Heart right ventricle (tissue), 16 donors: ENCODE data around the gene MYLK. TPM values are rescaled to one million over a fixed set of nuclear protein-coding genes. Genes with fewer than 3 reads are reported as not detected.

ENCODE experiments used
- ATAC-seq, 8 donors: fragments of 200-7000 bp; cut with Tn5 transposase; one replicate each; pipeline ENCODE4 v1.9.1; 2020; ENCODE audit warnings: mild to moderate bottlenecking in 8 of 8, moderate library complexity in 8 of 8, moderate number of reproducible peaks in 1 of 8
- DNase-seq, 2 donors: peaks; one replicate each; pipeline ENCODE4 v3.0.0-alpha.2; 2020
- H3K27ac ChIP-seq, 10 donors: fragments of 200-600 bp; sonication (generic) in 2 of 10; one replicate each; pipeline versions ENCODE4 v1.5.0 to v1.8.0; 2020 to 2022; ENCODE audit warnings: mild to moderate bottlenecking in 3 of 10
- H3K27me3 ChIP-seq, 7 donors: fragments of 200-600 bp; one replicate each; pipeline ENCODE4 v1.8.0; 2021 to 2022; ENCODE audit warnings: mild to moderate bottlenecking in 2 of 7
- H3K36me3 ChIP-seq, 9 donors: fragments of 200-600 bp; sonication (generic) in 1 of 9; one replicate each; pipeline versions ENCODE4 v1.5.0 to v1.8.0; 2020 to 2022; ENCODE audit warnings: mild to moderate bottlenecking in 2 of 9
- H3K4me1 ChIP-seq, 9 donors: fragments of 200-600 bp; sonication (generic) in 1 of 9; one replicate each; pipeline versions ENCODE4 v1.5.0 to v1.8.0; 2020 to 2022; ENCODE audit warnings: mild to moderate bottlenecking in 4 of 9
- H3K4me3 ChIP-seq, 10 donors: fragments of 200-600 bp; sonication (generic) in 2 of 10; one replicate each; pipeline versions ENCODE4 v1.5.0 to v1.8.0; 2020 to 2022; ENCODE audit warnings: mild to moderate bottlenecking in 7 of 10, moderate library complexity in 2 of 10
- H3K9me3 ChIP-seq, 11 donors: fragments of 200-600 bp in 10 of 11; sonication (generic) in 2 of 11; one replicate each; pipeline versions ENCODE4 v1.5.0 to v1.8.0; 2013 to 2022; ENCODE audit warnings: mild to moderate bottlenecking in 2 of 11, control low read depth in 1 of 11, moderate library complexity in 1 of 11
- WGBS, 2 donors: extraction: QIAGEN DNeasy Blood & Tissue Kit; methylation state at CpG; one replicate each; pipeline ENCODE4 v1.1.7; 2013; ENCODE audit warnings: inconsistent platforms in 1 of 2; 5-methylcytosine and 5-hydroxymethylcytosine counted together
- intact Hi-C, 10 donors: fragments of 100-400 bp; cut with DNase I; formaldehyde crosslinking; loops; one replicate each; pipeline versions ENCODE4 v1.11.1 to v1.14.2; 2022
- polyA plus RNA-seq, 2 donors: library from polyadenylated mRNA; stranded (reverse); fragments of 200-250 nt; gene quantifications; one replicate each; pipeline ENCODE4 v1.2.3, GENCODE V29; 2013
- total RNA-seq, 10 donors: library from RNA; stranded (reverse); fragmentation: NEBNext Ultra II Directional in 3 of 10; extraction: Animal tissue kit (Norgen Biotek cat#: 25700) in 3 of 10; gene quantifications; one replicate each; pipeline versions ENCODE4 v1.2.1 to v1.2.4, GENCODE V29; 2021 to 2023
- TF ChIP-seq, protein P1 (sequence below), 9 donors: fragments of 200-600 bp; sonication (generic) in 2 of 9; IDR thresholded peaks; one replicate each; pipeline versions ENCODE4 v1.5.0 to v1.8.0; 2021 to 2022; ENCODE audit warnings: antibody characterized with exemption in 9 of 9, mild to moderate bottlenecking in 5 of 9, moderate library complexity in 1 of 9
- donor health status: Arrhythmogenic right ventricular cardiomyopathy.
- donor health status: ischemic (EF 13 %, LVEDD 7.1; RV severe dilation, severe dysfunction).
- donor health status: healthy with polysubstance abuse.
- donor health status: DM: no; HTN: yes; CAD: no.
- donor health status: DM: no; HTN: no; CAD: no.
- donor health status: ischemic (EF 25% LVEDD 6.9; RV normal size, moderate dysfunction).
- donor health status: ischemic (EF 25% LVEDD 5.7; RV mildly dilated, moderate dysfunction).
- donor health status: healthy.
- donor health status: DM: yes; HTN: yes; CAD: no.
- donor health status: Ischemic cardiomyopathy.
- donor health status: ischemic (EF 35%, LVEDD 5.7; RV mildly dilated, moderate dysfunction).
- donor health status: nonischemic (EF 11% LVEDD 7.7; RV severe dilation, severe dysfunction).
- donor health status: DM: yes; HTN: yes; CAD: no.
- donor health status: PGD.
- donor health status: ischemic (EF 29% LVEDD 5.4; RV normal size, mild dysfunction).
- donor health status: nonischemic (EF 23%, LVEDD 6.1; RV moderate dilation, normal function).

Gene MYLK
- total and polyA plus RNA-seq, 12 donors: 5.6 to 20.6 (median 11.6) TPM

DNA sequence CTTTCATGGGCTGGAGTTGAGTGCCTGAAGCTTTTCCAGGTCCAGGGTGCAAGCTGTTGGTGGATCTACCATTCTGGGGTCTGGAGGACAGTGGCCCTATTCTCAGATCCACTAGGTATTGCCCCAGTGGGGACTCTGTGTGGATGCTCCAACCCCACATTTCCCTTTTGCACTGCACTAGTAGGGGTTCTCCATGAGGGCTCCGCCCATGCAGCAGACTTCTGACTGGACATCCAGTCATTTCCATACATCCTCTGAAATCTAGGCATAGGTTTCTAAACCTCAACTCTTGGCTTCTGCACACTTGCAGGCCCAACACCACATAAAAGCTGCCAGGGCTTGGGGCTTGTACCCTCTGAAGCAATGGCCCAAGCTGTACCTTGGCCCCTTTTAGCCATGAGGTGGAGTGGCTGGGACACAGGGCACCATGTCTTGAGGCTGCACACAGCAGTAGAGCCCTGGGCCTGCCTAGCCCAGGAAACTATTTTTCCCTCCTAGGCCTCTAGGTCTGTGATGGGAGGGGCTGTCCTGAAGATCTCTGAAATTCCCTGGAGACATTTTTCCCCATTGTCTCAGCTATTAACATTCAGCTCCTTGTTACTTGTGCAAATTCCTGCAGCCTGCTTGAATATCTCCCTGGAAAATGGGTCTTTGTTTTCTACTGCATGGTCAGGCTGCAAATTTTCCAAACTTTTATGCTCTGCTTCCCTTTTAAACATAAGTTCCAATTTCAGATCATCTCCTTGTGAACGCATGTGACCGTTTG, 293.3 kb downstream of the MYLK start:
- H3K27ac ChIP-seq: no peak overlapping the region
- DNase-seq (no peak), ATAC-seq (no peak)
- H3K9me3 ChIP-seq: peaks cover 0 to 14% (median 0%) of the 10 kb centered on the region in 11 donors
- no peaks in the 10 kb centered on the region for H3K27me3 ChIP-seq
- no peaks in the 10 kb centered on the region for H3K36me3 ChIP-seq
- H3K4me3 ChIP-seq: no peak overlapping the region
- 96 to 100% methylated on average over 3 of the region's 3 CpGs for WGBS, 2 donors
- peaks cover 0 to 14% (median 12%) of the 10 kb centered on the region in 9 donors for H3K4me1 ChIP-seq
- TF ChIP-seq, protein P1, sequence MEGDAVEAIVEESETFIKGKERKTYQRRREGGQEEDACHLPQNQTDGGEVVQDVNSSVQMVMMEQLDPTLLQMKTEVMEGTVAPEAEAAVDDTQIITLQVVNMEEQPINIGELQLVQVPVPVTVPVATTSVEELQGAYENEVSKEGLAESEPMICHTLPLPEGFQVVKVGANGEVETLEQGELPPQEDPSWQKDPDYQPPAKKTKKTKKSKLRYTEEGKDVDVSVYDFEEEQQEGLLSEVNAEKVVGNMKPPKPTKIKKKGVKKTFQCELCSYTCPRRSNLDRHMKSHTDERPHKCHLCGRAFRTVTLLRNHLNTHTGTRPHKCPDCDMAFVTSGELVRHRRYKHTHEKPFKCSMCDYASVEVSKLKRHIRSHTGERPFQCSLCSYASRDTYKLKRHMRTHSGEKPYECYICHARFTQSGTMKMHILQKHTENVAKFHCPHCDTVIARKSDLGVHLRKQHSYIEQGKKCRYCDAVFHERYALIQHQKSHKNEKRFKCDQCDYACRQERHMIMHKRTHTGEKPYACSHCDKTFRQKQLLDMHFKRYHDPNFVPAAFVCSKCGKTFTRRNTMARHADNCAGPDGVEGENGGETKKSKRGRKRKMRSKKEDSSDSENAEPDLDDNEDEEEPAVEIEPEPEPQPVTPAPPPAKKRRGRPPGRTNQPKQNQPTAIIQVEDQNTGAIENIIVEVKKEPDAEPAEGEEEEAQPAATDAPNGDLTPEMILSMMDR (IDR thresholded peaks at IDR 0.05): no peak
- intact Hi-C loops: no loop called here

DNA sequence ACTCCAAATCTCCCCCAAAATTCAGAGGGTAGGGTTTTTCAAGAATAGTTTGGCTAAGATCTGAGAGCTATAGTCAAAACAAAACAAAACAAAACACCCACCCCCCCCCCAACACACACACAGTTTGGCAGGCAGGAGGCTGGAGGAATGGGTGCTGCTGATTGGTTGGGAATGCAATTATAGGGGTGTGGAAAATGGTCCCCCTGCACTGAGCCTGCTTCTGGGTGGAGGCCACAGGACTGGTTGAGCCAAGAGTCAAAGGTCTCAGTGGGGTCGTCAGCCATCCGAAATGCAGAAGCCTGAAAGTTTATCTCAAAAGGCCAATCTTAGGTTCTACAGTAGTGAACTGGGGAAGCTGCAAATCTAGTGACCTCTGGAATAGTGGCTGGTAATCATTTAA, 296.7 kb downstream of the MYLK start:
- intact Hi-C loops: no loop called here
- 67 to 85% methylated on average over 2 of the region's 2 CpGs for WGBS, 2 donors
- peaks cover 0 to 26% (median 21%) of the 10 kb centered on the region in 9 donors for H3K4me1 ChIP-seq
- H3K9me3 ChIP-seq: peaks cover 0 to 14% (median 0%) of the 10 kb centered on the region in 11 donors
- ATAC-seq: no peak
- DNase-seq: no peak
- no peaks in the 10 kb centered on the region for H3K27me3 ChIP-seq
- peak overlapping the region in 1 of 10 donors; percentile 6 for H3K4me3 ChIP-seq
- no peaks in the 10 kb centered on the region for H3K36me3 ChIP-seq
- TF ChIP-seq, protein P1 (IDR thresholded peaks at IDR 0.05): no peak
- no peak overlapping the region for H3K27ac ChIP-seq

DNA sequence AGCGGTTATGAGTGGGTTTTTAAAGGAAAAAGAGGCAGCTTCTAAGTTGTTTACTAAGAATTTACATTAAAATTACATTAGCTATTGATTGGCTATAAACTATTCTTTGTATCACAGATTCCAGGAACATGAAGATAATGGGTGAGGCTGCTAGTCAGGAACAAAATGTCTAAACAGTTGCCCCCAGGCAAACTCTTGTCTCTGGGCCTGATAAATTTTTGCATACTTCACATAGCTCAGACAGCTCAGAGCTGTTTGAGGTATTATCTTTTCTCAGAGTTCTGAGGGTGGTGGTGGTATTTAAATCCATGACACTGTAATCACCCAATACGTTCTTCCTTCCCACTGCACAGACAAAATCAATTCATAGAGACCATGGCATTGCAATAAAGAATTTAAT, 297.2 kb downstream of the MYLK start:
- Histone ChIP-seq H3K4me3 (peak overlapping the region in 1 of 10 donors; percentile 6), H3K27me3 (no peaks in the 10 kb centered on the region), H3K27ac (peak overlapping the region in 3 of 10 donors; percentile 84 to 92 (median 91)), H3K4me1 (peaks cover 0 to 26% (median 21%) of the 10 kb centered on the region in 9 donors), H3K9me3 (peaks cover 0 to 14% (median 0%) of the 10 kb centered on the region in 11 donors), H3K36me3 (peaks cover 0 to 4% (median 0%) of the 10 kb centered on the region in 9 donors)
- ATAC-seq (no peak), DNase-seq (no peak)
- 68 to 74% methylated on average over 2 of the region's 2 CpGs for WGBS, 2 donors
- intact Hi-C loops: no loop called here
- TF ChIP-seq, protein P1 (IDR thresholded peaks at IDR 0.05): no peak

GRCh38 chr3:123586131-123586530, 298.0 kb downstream of the MYLK start:
- WGBS, 2 donors: 4 to 9% methylated on average over 10 of the region's 10 CpGs
- H3K9me3 ChIP-seq: peaks cover 0 to 10% (median 0%) of the 10 kb centered on the region in 11 donors
- ATAC-seq: peak in 1 of 8 donors; percentile 21
- intact Hi-C loops: no loop called here
- H3K4me3 ChIP-seq: peak overlapping the region; percentile 61 to 98 (median 86)
- peaks cover 0 to 13% (median 0%) of the 10 kb centered on the region in 9 donors for H3K36me3 ChIP-seq
- DNase-seq: peak in 1 of 2 donors; percentile 6
- peaks cover 0 to 26% (median 21%) of the 10 kb centered on the region in 9 donors for H3K4me1 ChIP-seq
- H3K27me3 ChIP-seq: no peaks in the 10 kb centered on the region
- H3K27ac ChIP-seq: peak overlapping the region in 9 of 10 donors; percentile 80 to 94 (median 91)
- TF ChIP-seq, protein P1 (IDR thresholded peaks at IDR 0.05): no peak
